COR-L47 (cell line): Measurements from ENCODE around the gene SARNP.
"Not testable (repeated sequence)": the region's sequence is repeated elsewhere in the genome, so short reads cannot be mapped to it uniquely, and the experiment has no call there.

ENCODE experiments used
- DNase-seq: peaks from one replicate; lab custom pipeline; 2025; lab: John Stamatoyannopoulos, UW

Gene SARNP

DNA sequence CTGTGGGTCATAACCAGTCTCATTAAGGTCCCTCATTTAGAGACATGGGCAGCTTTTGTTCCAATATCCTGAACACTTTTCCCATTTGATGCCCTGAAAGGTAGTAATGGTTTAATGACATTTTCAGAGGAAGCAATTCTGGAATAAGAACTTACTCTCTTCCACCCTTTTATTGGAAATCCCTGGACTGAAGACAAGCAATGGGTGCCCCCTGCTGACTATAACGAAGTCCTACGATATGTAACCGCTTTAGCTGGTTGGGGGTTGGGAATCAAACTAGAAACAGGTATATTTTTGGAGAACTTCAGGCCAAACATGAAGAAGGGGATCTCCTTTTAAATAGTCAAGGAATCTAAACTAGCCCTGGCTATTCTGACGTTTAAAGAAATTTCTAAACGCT is 20.5 kb downstream of the SARNP start:
- peak; percentile 6 for DNase-seq

DNA sequence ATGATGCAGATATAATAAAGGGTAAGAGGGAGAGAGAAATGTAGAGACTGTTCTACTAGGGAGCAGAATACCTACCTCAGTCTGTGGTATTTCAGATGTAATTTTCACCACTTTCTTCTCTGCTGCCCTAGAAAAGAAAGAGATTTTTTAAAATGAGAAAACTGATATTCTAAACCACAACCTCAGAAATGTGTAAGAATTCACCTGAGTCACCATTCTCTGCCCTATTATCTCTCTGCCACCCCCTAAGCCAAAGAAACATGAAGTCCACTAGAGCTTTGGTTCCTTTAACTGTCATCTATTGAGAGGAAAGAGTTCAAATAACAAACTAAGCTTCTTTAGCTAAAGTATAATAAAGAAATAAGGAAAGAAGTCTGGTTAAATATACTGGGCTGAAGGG is 21.6 kb downstream of the SARNP start:
- no peak for DNase-seq

GRCh38 chr12:55789893-55790292 is 27.6 kb downstream of the SARNP start:
- no peak for DNase-seq

DNA sequence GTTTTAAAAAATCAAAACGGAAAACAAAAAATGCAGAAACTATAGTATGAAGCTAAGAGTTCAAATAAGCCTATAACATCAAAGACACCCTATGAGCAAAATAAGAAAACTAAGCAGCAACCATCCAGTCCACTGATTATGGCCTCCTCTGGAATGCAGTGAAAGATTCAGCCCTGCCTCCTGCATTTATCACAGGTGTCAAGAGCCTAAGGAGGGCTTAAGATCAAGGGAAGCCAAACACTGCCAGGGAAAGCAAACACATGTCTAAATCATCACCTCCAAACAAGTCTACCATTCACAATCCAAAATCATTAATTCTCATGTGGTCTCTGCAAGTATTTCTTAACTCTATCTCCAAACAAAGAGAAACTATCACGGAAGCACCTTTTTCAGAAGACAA is 28.4 kb downstream of the SARNP start:
- no peak for DNase-seq

GRCh38 chr12:55788546-55788945 is 29.0 kb downstream of the SARNP start:
- no peak for DNase-seq

GRCh38 chr12:55780685-55781084 is 36.8 kb downstream of the SARNP start:
- no peak for DNase-seq

GRCh38 chr12:55777856-55778255 is 39.7 kb downstream of the SARNP start:
- no peak for DNase-seq

GRCh38 chr12:55771736-55772135 is 45.8 kb downstream of the SARNP start:
- DNase-seq, result no peak

GRCh38 chr12:55767156-55767555 is 50.4 kb downstream of the SARNP start:
- DNase-seq, result no peak

- no peak for DNase-seq
These were observed 51.7 kb downstream of the SARNP start for GRCh38 chr12:55765736-55766290.

DNA sequence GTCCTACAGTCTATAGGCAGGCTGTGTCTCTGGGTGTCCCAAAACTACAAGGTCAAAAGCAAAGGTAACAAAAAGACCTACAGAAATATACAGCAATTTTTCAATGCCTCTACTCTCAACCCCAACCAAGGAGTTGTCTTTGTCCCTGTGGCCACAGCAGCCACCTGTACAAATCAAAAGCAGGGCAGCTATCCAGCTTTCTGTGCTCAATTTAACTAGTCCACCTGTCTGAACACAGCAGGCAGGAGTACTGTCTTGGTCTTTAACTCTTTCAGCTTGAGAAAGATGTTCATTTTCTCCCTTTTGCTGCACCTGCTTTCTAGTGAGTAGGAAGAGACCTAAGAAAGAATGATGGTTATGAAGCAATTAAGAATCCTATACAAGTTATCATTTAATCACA is 54.9 kb downstream of the SARNP start:
- DNase-seq, result no peak

- DNase-seq, result no peak
These were observed 56.9 kb downstream of the SARNP start for GRCh38 chr12:55760663-55761062.

- DNase-seq, result not testable (repeated sequence)
These were observed 58.9 kb downstream of the SARNP start for GRCh38 chr12:55758575-55758974.

DNA sequence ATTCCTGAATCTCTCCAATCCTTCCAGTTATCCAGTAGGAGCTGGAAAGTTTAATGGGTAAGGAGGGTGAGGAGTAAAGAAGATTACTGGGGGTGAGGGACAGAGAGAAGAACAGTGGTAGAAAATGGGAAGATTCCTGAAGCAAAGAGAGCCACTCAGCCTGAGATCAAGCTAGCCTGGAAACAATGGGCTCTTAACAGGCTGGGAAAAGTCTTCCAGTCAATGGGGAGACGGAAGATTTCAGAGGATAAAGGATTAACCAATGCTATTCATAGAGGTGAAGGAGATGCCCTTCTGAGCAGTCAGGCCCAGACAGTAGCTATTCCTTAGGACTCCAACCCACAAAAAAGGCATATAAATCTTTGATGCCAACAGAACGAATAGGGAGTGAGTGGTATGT is 59.8 kb downstream of the SARNP start:
- DNase-seq, result no peak

DNA sequence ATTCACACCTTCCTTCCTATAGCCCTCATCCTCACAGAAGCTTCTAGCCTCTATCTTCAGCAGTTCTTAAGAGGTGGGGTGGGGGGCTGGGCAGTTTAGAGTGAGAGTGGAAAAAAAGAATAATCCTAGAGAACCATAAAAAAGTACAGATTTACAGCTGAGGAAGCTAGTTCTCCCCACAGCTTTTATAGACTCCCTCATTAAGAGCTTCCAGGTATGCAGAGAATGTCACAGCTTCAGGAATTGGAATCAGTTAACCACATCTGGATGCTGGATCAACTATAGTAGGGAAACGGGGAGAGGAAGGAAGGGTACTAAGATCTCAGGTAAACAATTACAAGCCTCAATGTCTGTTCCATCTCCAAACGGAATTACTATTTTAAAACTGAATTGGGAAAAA is 62.3 kb downstream of the SARNP start:
- DNase-seq, result no peak

DNA sequence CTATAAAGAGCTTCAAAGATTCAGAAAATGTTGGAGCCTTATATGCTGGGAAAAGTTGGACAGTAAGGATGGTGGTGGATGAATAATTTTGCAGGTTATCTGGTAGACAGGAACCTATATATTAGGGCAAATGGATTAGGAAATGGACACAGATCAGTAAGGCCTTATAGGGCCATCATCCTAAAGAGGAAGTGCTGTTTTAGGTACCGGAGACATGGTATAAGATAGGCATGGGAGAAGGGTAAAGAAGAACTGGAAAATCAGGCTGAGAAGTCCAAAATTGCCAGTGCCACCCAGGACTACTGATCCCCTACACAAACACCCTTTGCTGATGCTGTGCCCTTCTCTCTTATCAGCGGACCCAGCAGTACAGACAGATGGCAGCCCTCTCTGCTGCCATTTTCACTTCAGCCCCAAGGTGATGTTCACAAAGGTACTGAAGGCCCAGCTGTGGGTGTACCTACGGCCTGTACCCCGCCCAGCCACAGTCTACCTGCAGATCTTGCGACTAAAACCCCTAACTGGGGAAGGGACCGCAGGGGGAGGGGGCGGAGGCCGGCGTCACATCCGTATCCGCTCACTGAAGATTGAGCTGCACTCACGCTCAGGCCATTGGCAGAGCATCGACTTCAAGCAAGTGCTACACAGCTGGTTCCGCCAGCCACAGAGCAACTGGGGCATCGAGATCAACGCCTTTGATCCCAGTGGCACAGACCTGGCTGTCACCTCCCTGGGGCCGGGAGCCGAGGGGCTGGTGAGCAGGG is 69.1 kb downstream of the SARNP start:
- DNase-seq, result no peak

DNA sequence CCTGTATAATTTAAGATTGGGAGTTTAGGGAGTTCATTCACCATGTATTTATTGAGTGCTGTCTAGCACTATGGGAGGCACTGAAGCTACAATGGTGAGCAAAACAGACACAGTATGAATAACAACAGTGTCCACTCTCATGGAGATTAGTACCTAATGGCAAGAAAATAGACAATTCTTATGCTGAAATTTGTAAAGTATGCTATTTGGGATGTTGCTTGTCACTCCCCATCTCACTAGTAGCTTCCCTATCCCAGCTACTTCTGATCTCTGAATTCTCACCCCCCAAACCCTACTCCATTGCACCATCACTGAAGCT is 70.7 kb downstream of the SARNP start:
- no peak for DNase-seq

DNA sequence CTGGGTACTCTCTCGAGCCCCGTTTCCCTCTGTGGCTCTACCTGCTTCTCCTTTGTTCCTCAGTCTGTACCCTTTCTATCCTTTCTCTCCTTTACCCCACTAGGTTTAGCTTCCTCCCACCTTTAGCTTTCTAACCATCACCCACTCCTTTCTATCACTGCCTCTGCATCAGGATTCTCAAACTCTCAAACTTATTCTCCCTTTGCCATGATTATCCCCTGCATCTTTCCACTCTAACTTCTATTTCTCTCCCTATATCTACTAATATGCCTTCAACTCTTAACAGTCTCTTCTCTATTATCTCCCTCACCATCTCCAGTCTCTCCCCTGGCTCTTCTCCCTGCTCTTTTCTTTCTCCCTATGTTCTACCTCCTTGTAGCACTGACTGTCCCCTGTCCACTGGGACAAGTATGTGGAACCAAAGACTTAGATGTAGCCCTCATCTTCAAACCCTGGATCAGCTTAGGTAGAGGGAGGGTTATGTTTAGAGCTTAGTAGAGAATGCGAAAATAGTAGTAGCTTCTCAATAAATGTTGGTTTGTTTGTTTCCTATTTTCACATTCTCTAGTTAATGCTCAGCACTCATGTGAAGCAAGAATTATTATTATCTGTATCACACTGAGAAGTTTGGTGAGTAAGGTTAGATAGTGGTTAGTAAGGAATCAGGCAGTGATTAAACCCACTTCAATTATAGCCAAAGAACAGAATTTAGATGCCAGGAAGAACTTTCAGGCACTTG is 71.2 kb downstream of the SARNP start:
- no peak for DNase-seq

GRCh38 chr12:55745361-55746173 is 72.0 kb downstream of the SARNP start:
- no peak for DNase-seq

GRCh38 chr12:55744340-55745030 is 73.0 kb downstream of the SARNP start:
- DNase-seq, result no peak

- DNase-seq, result peak; percentile 44
These were observed 73.9 kb downstream of the SARNP start for GRCh38 chr12:55743406-55744339.
